GM18868 (cell line): ENCODE data around the gene MYO19.
"Not testable (repeated sequence)": the region's sequence is repeated elsewhere in the genome, so short reads cannot be mapped to it uniquely, and the experiment has no call there.

Source experiments
- ATAC-seq: cut with Tn5 transposase; IDR thresholded peaks from one replicate; pipeline ENCODE4 v1.9.1; 2021; ENCODE audit warnings: mild to moderate bottlenecking, moderate library complexity; ENCODE audit not compliant: unreplicated experiment

The MYO19 gene

GRCh38 chr17:36533935-36534839, 481 bp downstream of the MYO19 start:
- peak; percentile 29 for ATAC-seq

DNA sequence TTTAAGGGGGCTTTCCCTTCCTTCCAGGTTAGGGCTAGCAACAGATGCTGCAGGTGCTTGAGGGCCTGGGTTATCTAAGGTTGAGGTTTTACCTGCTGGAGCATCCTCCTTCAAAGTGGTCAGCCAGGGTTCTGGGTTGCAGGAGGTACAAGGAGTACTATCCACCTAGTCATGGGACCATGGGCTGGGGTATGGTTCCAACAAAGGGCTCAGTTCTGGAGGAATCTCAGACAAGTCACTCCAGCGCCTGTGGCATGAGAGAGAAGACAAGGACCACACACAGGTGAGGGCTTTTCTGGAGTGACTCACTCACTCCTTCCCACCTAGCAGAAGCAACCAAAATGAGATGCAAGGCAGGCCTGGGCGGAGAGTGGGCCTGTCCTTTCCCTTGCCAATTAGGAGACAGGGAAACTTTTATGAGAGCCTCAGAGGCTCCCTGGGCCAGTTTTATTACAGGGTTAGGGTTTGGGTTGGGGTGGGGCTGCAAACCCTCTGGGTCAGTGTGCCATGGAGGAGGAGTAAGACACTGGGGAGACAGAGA, 2.2 kb downstream of the MYO19 start:
- ATAC-seq = no peak

DNA sequence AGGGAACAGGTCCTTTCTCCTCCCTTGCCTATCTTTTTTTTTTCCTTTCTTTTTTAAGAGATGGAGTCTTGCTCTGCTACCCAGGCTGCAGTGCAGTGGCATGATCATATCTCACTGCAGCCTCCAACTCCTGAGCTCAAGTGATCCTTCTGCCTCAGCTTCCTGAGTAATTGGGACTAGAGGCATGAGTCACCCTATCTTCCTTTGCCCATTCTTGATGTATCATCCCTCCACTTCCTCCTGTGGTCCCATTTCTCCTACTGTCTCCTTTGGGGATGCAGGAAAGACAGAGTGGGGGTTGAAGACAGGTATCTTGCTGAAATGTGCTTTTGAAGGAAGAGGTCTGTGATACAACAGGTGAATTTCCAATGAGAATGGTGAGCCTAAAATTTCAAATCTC, 5.5 kb downstream of the MYO19 start:
- no peak for ATAC-seq

DNA sequence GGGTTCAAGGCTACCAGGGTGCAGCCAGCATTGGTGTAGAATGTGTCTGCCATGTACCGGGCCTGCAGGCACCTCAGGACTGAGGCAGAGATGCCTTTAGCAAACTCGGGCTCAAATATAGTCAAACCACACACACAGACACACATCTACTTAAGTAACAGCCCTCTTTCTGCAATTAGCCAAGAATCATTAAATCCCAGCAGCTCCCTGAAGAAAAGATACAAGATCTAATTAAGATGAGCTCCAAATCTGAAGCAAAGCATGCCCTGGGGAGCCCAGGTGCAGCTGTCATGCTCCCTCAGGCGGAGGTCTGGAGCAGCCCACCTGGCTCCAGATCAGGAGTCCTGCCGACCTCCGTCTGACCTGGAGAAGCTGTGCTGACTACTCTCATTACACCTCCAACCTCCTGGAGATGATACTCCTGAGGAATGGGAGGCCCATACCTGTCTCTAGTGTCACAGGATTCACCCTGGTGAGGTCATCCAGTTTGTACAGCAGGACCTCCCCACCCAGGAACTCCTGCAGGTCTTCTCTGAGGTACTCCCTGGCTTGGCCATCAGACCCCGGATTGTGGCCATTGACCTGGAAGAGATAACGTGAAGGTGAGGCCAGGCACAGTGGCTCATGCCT, 6.9 kb downstream of the MYO19 start:
- no peak for ATAC-seq

GRCh38 chr17:36525888-36526287, 8.8 kb downstream of the MYO19 start:
- no peak for ATAC-seq

GRCh38 chr17:36525113-36525512, 9.6 kb downstream of the MYO19 start:
- ATAC-seq = no peak

GRCh38 chr17:36524428-36524876, 10.2 kb downstream of the MYO19 start:
- ATAC-seq = no peak

DNA sequence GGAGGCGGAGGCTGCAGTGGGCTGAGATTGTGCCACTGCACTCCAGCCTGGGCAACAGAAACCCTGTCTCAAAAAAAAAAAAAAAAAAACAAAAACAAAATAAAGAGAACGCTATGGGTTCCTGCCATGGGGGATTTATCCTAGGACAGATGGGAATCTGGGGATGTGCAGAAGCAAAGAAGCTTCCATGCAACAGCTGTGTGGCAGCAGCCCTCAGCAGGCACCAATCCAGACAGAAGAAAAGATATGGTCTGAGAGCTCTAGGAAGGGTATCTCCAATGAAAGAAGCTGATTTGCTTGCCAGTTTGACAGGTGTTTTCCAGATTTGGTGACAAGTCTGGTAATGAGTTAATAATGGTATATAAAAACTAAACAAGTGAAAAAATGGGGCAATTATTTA, 11.6 kb downstream of the MYO19 start:
- no peak for ATAC-seq

GRCh38 chr17:36515837-36516236, 18.8 kb downstream of the MYO19 start:
- ATAC-seq = no peak

DNA sequence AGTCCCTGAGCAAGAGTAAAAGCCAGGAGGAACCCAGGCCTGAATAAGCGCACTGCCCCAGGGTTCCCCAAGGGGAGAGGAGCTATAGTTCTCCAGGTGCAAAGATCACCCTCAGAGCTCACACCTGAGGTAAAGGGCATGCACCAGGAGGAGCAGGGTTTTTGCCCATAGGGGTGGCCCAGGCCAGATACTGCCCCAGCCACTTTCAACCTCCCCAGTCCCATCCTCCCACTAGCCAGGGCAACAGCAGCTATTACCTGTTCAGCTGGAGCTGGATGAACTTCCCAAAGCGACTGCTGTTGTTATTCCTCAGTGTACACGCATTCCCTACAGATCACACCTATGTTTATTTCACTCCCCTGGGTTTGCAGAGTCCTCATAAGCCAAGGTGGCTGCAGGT, 19.8 kb downstream of the MYO19 start:
- ATAC-seq = no peak

- ATAC-seq = no peak
Measured at GRCh38 chr17:36512641-36513040, 22.0 kb downstream of the MYO19 start.

DNA sequence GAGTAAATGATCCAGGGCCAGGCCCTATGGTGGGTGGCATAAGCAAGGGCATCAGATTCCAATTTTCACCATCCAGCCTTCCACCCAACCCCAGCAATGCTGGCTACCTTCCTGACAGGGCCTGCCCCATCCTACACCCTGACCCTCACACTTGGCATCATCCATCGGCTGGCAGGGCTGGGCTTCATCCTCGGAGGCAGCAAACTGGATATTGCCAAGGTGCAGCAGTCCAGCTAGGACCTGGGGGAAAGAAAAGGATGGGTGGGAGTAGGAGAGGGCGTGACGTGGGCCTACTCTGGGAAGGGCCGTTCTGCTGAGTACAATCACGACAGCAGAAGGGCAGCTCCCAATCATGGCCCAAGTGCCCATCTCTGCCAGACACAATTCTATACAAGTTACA, 23.5 kb downstream of the MYO19 start:
- ATAC-seq = no peak

- ATAC-seq = no peak
Measured at GRCh38 chr17:36510636-36511035, 24.0 kb downstream of the MYO19 start.

DNA sequence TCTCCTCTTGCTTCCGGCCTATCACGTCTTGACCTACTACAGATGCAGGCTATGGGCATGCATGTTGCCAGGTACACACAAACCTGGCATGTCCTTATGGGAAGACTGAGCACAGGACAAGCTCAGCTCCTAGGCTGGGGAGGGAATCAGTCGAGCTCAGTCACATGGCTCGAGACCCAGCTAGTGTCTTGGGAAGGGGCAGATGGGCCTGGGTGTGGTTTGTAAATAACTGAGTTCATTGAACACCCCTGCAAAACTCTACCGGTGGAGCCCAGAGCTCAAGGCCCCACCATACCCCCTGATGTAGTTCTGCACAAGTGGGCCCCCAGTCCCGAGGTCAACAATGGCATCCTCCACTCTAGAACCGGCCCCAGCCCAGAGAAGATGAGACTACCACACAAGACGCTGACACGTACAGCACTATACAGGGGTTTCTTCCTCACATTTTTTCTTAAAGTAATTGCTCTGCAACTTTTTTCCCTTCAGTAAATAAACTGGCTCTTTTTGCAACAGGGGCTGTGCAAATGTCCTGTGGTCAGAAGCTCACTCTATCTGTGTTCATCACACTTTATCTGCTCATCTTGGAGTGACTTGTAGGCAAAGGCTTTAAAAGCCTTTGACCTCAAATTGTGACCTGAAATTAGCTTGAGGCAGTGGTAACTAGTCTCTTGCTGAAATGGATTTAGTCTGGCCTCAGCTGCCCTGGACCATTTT, 25.2 kb downstream of the MYO19 start:
- ATAC-seq = no peak

GRCh38 chr17:36508439-36508838, 26.2 kb downstream of the MYO19 start:
- not testable (repeated sequence) for ATAC-seq

- ATAC-seq = no peak
Measured at GRCh38 chr17:36507266-36507665, 27.4 kb downstream of the MYO19 start.

DNA sequence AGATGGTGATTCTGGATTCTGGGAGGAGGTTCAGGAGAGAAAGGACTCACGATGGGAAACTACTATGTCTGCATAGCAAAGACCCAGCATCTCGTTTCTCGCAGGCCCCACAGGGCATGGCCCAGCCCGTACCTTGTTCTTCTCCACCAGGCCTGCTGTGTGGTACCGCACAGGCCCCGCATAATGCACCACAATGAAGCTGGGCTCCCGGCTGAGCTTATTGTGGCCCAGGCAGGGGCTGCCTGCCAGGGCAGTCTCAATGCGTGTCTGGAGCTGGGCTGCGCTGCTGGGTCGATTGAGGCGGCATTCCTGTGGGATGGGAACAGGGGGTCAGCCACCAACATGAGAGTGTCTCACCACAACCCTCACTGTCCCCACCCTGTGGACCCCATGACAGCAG, 27.8 kb downstream of the MYO19 start:
- no peak for ATAC-seq

- ATAC-seq = no peak
Measured at GRCh38 chr17:36506249-36506826, 28.3 kb downstream of the MYO19 start.

GRCh38 chr17:36505171-36505570, 29.5 kb downstream of the MYO19 start:
- ATAC-seq = no peak

GRCh38 chr17:36504156-36504545, 30.5 kb downstream of the MYO19 start:
- ATAC-seq = no peak
